DOHH2 (cell line): ENCODE measurements around the gene PDE8A.

ENCODE experiments used
- H3F3A ChIP-seq: fragments of 200-600 bp; sonication (generic), shearing (Covaris generic); 2 replicates; pipeline ENCODE4 v1.6.0; 2016; ENCODE audit warnings: antibody characterized with exemption, mild to moderate bottlenecking; ENCODE audit not compliant: control insufficient read depth, insufficient read depth
- H3K27ac ChIP-seq: fragments of 200-600 bp; sonication (generic); 2 replicates; pipeline ENCODE4 v1.5.1; 2014; ENCODE audit warnings: low read depth, mild to moderate bottlenecking, low read length, moderate library complexity
- H3K27me3 ChIP-seq: fragments of 200-600 bp; sonication (generic); 2 replicates; pipeline ENCODE4 v1.6.1; 2014; ENCODE audit warnings: mild to moderate bottlenecking, low read length, mixed read lengths; ENCODE audit not compliant: control insufficient read depth
- H3K36me3 ChIP-seq: fragments of 200-600 bp; sonication (generic); 2 replicates; pipeline ENCODE4 v1.6.1; 2014; ENCODE audit warnings: mild to moderate bottlenecking, low read length, moderate library complexity, mixed read lengths; ENCODE audit not compliant: control insufficient read depth
- H3K4me1 ChIP-seq: fragments of 200-600 bp; sonication (generic); 2 replicates; pipeline ENCODE4 v1.6.1; 2014; ENCODE audit warnings: mild to moderate bottlenecking, low read length, mixed read lengths; ENCODE audit not compliant: control insufficient read depth
- H3K4me2 ChIP-seq: fragments of 200-600 bp; sonication (generic); 2 replicates; pipeline ENCODE4 v1.6.0; 2014; ENCODE audit warnings: mild to moderate bottlenecking, low read length, moderate library complexity
- H3K4me3 ChIP-seq: fragments of 200-600 bp; sonication (generic); 2 replicates; pipeline ENCODE4 v1.5.1; 2014; ENCODE audit warnings: mild to moderate bottlenecking, low read length, mixed read lengths
- H3K79me2 ChIP-seq: fragments of 200-600 bp; sonication (generic); 2 replicates; pipeline ENCODE4 v1.6.1; 2014; ENCODE audit warnings: mild to moderate bottlenecking, low read length, mixed read lengths; ENCODE audit not compliant: control insufficient read depth
- H3K9me2 ChIP-seq: fragments of 200-600 bp; sonication (generic); replicated peaks from 2 replicates; pipeline ENCODE4 v1.6.1; 2014; ENCODE audit warnings: mild to moderate bottlenecking, low read length, mixed read lengths; ENCODE audit not compliant: control insufficient read depth
- H3K9me3 ChIP-seq: fragments of 200-600 bp; sonication (generic); 2 replicates; pipeline ENCODE4 v1.6.1; 2014; ENCODE audit warnings: antibody characterized with exemption, low read length, mixed read lengths; ENCODE audit not compliant: control insufficient read depth, insufficient read depth
- H4K20me1 ChIP-seq: fragments of 200-600 bp; sonication (generic); 2 replicates; pipeline ENCODE4 v1.6.0; 2014; ENCODE audit warnings: low read depth, mild to moderate bottlenecking, antibody characterized with exemption, low read length, moderate library complexity; ENCODE audit not compliant: control insufficient read depth, insufficient read depth
- EZH2phosphoT487 ChIP-seq: fragments of 200-600 bp; sonication (generic); IDR thresholded peaks from 2 replicates; pipeline ENCODE4 v1.6.1; 2017; ENCODE audit warnings: borderline replicate concordance, mild to moderate bottlenecking, antibody characterized with exemption, low read length, moderate library complexity, mixed read lengths
- TF ChIP-seq, protein P1 (sequence below): fragments of 200-600 bp; sonication (generic); IDR thresholded peaks from one replicate; pipeline ENCODE4 v1.5.1; 2014; ENCODE audit warnings: antibody characterized with exemption, mild to moderate bottlenecking, low read depth, low read length; ENCODE audit not compliant: poor library complexity, severe bottlenecking

PDE8A gene

DNA sequence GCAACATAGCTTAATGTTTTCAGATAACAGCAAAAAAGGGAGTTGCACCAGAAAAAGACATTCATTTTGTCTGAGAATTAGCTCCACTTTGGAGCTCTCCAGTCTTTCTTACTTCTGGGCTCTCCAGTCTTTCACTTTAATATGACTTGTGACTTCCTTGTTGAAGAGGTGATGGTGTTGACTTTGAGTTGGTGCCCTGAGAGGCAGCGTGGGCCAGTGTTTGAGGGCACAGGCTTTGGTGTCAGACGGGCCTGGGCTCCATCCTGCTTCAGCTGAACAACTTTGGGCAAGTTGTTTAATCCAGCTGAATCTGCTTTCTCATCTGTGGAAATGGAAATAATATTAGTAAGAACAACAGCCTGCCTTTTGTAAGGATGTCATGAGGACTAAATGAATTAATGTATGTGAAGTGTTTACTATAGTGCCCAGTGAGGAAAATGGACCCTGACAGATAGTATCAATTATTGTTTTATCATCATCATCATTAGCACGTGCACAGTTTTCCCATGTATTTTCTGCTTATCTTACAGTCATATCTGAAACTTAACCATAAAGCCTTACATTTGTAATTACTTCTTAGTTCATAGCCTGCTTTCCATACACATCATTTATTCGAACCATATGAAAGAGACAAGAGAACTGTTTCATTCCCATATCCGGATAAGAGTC is 108.4 kb downstream of the PDE8A start:
- Histone ChIP-seq H3K4me3 (no peak overlapping the region), H3K27ac (no peak overlapping the region), H3K79me2 (no peaks in the 10 kb centered on the region), H3K9me3 (no peaks in the 10 kb centered on the region), H3K4me1 (no peaks in the 10 kb centered on the region), H4K20me1 (no peaks in the 10 kb centered on the region), H3K9me2 (no peaks in the 10 kb centered on the region), H3K4me2 (no peak overlapping the region), H3K27me3 (no peaks in the 10 kb centered on the region), H3K36me3 (no peaks in the 10 kb centered on the region), H3F3A (no peaks in the 10 kb centered on the region)
- TF ChIP-seq EZH2phosphoT487: no peak
- TF ChIP-seq, protein P1, sequence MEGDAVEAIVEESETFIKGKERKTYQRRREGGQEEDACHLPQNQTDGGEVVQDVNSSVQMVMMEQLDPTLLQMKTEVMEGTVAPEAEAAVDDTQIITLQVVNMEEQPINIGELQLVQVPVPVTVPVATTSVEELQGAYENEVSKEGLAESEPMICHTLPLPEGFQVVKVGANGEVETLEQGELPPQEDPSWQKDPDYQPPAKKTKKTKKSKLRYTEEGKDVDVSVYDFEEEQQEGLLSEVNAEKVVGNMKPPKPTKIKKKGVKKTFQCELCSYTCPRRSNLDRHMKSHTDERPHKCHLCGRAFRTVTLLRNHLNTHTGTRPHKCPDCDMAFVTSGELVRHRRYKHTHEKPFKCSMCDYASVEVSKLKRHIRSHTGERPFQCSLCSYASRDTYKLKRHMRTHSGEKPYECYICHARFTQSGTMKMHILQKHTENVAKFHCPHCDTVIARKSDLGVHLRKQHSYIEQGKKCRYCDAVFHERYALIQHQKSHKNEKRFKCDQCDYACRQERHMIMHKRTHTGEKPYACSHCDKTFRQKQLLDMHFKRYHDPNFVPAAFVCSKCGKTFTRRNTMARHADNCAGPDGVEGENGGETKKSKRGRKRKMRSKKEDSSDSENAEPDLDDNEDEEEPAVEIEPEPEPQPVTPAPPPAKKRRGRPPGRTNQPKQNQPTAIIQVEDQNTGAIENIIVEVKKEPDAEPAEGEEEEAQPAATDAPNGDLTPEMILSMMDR: no peak

DNA sequence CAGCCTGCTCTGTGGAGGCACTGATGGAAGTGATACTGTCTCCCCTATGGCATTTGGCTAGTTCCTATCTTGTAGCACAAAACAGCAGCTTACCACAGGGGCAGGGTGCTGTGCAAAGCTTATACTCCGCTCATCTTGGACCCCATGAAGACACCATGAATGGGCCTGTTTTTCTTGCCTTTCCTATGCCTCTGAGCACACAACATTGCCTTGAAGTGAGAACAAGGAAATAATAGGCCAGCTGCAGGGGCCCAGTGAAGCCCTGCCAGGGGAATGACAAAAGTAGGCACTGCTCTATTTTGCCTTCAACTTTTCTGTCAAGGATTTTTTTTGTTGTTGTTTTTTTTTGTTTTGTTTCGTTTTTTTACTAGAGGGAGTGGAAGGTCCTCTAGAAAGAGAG is 110.3 kb downstream of the PDE8A start:
- H3K9me3 ChIP-seq: no peaks in the 10 kb centered on the region
- H3K27me3 ChIP-seq: no peaks in the 10 kb centered on the region
- no peak overlapping the region for H3K4me2 ChIP-seq
- H3K79me2 ChIP-seq: no peaks in the 10 kb centered on the region
- H3K27ac ChIP-seq: no peak overlapping the region
- TF ChIP-seq EZH2phosphoT487: no peak
- TF ChIP-seq, protein P1: no peak
- H3K9me2 ChIP-seq: no peaks in the 10 kb centered on the region
- no peak overlapping the region for H3K4me3 ChIP-seq
- no peaks in the 10 kb centered on the region for H3F3A ChIP-seq
- H3K4me1 ChIP-seq: no peaks in the 10 kb centered on the region
- H4K20me1 ChIP-seq: no peaks in the 10 kb centered on the region
- H3K36me3 ChIP-seq: no peaks in the 10 kb centered on the region

DNA sequence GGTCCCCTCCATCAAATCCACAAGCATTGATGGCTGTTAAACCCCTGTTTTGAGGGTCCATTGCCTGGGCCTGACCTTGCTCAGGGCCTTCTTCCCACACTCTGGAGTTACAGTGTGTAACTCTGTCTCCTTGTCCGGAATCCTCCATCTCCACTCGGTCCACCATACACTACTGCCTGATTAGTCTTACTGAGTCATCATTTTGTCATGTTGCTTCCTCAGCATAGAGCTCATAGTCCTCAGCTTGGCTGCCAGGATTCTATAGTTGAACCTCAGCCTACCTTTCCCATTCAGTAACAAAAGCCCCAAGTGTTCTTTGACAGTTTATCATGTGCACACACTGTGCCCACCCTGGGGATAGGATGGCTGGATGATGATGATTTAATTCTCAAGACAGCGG is 113.0 kb downstream of the PDE8A start:
- Histone ChIP-seq H4K20me1 (no peaks in the 10 kb centered on the region), H3K4me2 (no peak overlapping the region), H3K4me3 (no peak overlapping the region), H3K27ac (no peak overlapping the region), H3K79me2 (no peaks in the 10 kb centered on the region), H3F3A (no peaks in the 10 kb centered on the region), H3K27me3 (no peaks in the 10 kb centered on the region), H3K36me3 (no peaks in the 10 kb centered on the region), H3K9me3 (no peaks in the 10 kb centered on the region), H3K4me1 (no peaks in the 10 kb centered on the region), H3K9me2 (no peaks in the 10 kb centered on the region)
- TF ChIP-seq, protein P1: no peak
- TF ChIP-seq EZH2phosphoT487: no peak
